DND-41 (cell line): ENCODE data around the gene NACC2.

Source experiments
- ATAC-seq: fragments of 200-7000 bp; cut with Tn5 transposase; 3 replicates; pipeline ENCODE4 v1.9.1; 2021; ENCODE audit warnings: low read depth; ENCODE audit not compliant: insufficient read depth
- DNase-seq: peaks from one replicate; pipeline ENCODE4 v3.0.0-alpha.2; 2020
- H2AFZ ChIP-seq: 2 replicates; pipeline ENCODE4 v1.6.0; 2012; ENCODE audit warnings: low read depth, low read length
- H3K27ac ChIP-seq: 2 replicates; pipeline ENCODE4 v1.5.1; 2012; ENCODE audit warnings: low read length, inconsistent platforms
- H3K27me3 ChIP-seq: fragments of 200-600 bp; sonication (generic); 2 replicates; pipeline ENCODE4 v1.6.0; 2012; ENCODE audit warnings: low read length, mild to moderate bottlenecking, inconsistent platforms; ENCODE audit not compliant: insufficient read depth, poor library complexity
- H3K36me3 ChIP-seq: 2 replicates; pipeline ENCODE4 v1.5.1; 2012; ENCODE audit warnings: low read length, inconsistent platforms; ENCODE audit not compliant: insufficient read depth
- H3K4me1 ChIP-seq: 2 replicates; pipeline ENCODE4 v1.5.1; 2012; ENCODE audit warnings: mild to moderate bottlenecking, low read length; ENCODE audit not compliant: insufficient read depth
- H3K4me2 ChIP-seq: 2 replicates; pipeline ENCODE4 v1.6.0; 2012; ENCODE audit warnings: mild to moderate bottlenecking, moderate library complexity, low read length, inconsistent platforms; ENCODE audit not compliant: insufficient read depth
- H3K4me3 ChIP-seq, 2 experiments: fragments of 200-600 bp in 1 of 2; shearing (Covaris generic) in 1 of 2; 2 replicates each; pipeline ENCODE4 v1.5.1; 2012 to 2016; ENCODE audit warnings: inconsistent platforms in 2 of 2, low read length in 2 of 2, mild to moderate bottlenecking in 2 of 2, low read depth in 1 of 2, moderate library complexity in 1 of 2
- H3K79me2 ChIP-seq: 2 replicates; pipeline ENCODE4 v1.6.0; 2012; ENCODE audit warnings: low read length, inconsistent platforms; ENCODE audit not compliant: insufficient read depth
- H3K9ac ChIP-seq: 2 replicates; pipeline ENCODE4 v1.6.0; 2012; ENCODE audit warnings: low read depth, mild to moderate bottlenecking, inconsistent platforms, low read length, moderate library complexity
- H3K9me3 ChIP-seq: 2 replicates; pipeline ENCODE4 v1.5.1; 2012; ENCODE audit warnings: low read length, moderate library complexity, mild to moderate bottlenecking, inconsistent platforms; ENCODE audit not compliant: insufficient read depth, severe bottlenecking
- H4K20me1 ChIP-seq: 2 replicates; pipeline ENCODE4 v1.6.0; 2012; ENCODE audit warnings: low read length; ENCODE audit not compliant: insufficient read depth
- EZH2 ChIP-seq: IDR thresholded peaks from 3 replicates; pipeline ENCODE4 v1.6.1; 2012; ENCODE audit warnings: borderline replicate concordance, low read depth, mild to moderate bottlenecking, moderate library complexity, low read length, inconsistent platforms; ENCODE audit not compliant: severe bottlenecking
- TF ChIP-seq, protein P1 (sequence below): IDR thresholded peaks from 2 replicates; pipeline ENCODE4 v1.5.1; 2012; ENCODE audit warnings: borderline replicate concordance, low read length, moderate library complexity, mild to moderate bottlenecking; ENCODE audit not compliant: poor library complexity, severe bottlenecking; ENCODE audit errors: extremely low read depth

The NACC2 gene

DNA sequence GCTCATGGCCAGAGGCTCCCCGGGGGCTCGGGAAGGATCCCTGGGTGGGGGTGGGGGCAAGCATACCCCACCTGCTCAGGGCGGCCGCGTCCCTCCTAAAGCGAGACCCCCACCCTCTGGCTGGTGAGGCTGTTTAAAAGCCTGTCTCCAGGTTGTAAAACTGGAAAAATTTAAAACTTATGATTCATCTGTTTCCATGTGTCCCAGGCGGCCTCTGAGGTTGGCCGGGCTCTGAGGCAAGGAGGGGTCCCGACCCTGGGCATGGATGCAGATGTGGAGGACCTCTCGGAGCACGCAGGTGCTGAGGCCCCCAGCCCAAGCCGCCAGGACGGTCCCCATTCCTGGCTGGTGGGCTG is 47.7 kb upstream of the NACC2 start:
- Histone ChIP-seq H3K27me3 (no peaks in the 10 kb centered on the region), H3K4me3 (no peak overlapping the region), H3K4me1 (no peaks in the 10 kb centered on the region), H3K9me3 (no peaks in the 10 kb centered on the region), H3K27ac (no peak overlapping the region), H3K4me2 (no peak overlapping the region), H2AFZ (no peak overlapping the region), H4K20me1 (no peaks in the 10 kb centered on the region), H3K9ac (no peak overlapping the region), H3K79me2 (no peaks in the 10 kb centered on the region), H3K36me3 (no peaks in the 10 kb centered on the region)
- DNase-seq = no peak
- TF ChIP-seq, protein P1, sequence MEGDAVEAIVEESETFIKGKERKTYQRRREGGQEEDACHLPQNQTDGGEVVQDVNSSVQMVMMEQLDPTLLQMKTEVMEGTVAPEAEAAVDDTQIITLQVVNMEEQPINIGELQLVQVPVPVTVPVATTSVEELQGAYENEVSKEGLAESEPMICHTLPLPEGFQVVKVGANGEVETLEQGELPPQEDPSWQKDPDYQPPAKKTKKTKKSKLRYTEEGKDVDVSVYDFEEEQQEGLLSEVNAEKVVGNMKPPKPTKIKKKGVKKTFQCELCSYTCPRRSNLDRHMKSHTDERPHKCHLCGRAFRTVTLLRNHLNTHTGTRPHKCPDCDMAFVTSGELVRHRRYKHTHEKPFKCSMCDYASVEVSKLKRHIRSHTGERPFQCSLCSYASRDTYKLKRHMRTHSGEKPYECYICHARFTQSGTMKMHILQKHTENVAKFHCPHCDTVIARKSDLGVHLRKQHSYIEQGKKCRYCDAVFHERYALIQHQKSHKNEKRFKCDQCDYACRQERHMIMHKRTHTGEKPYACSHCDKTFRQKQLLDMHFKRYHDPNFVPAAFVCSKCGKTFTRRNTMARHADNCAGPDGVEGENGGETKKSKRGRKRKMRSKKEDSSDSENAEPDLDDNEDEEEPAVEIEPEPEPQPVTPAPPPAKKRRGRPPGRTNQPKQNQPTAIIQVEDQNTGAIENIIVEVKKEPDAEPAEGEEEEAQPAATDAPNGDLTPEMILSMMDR = no peak
- no peak for TF ChIP-seq EZH2
- no peak for ATAC-seq

DNA sequence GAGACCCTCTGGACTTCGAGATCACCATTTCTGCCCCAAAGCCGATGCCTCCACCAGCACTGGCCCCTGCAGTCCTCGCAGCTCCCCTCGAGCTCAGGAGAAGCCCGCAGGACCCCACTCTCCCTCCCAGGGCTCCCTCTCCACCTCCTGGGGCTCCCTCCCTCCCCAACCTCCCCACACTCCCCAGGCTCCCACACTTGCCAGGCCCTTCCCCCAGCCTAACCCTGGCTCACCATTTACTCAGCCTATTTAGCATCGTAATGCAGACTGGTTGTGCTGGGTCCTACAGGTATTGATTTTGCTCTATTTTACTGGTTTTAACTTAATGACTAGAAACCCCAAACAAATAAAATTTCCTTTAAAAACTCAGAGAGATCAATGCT is 47.3 kb upstream of the NACC2 start:
- Histone ChIP-seq H3K4me2 (no peak overlapping the region), H4K20me1 (no peaks in the 10 kb centered on the region), H2AFZ (no peak overlapping the region), H3K9ac (no peak overlapping the region), H3K27ac (no peak overlapping the region), H3K36me3 (no peaks in the 10 kb centered on the region), H3K79me2 (no peaks in the 10 kb centered on the region), H3K4me3 (no peak overlapping the region), H3K27me3 (no peaks in the 10 kb centered on the region), H3K4me1 (no peaks in the 10 kb centered on the region), H3K9me3 (no peaks in the 10 kb centered on the region)
- no peak for TF ChIP-seq EZH2
- TF ChIP-seq, protein P1 = no peak
- ATAC-seq (no peak), DNase-seq (no peak)

DNA sequence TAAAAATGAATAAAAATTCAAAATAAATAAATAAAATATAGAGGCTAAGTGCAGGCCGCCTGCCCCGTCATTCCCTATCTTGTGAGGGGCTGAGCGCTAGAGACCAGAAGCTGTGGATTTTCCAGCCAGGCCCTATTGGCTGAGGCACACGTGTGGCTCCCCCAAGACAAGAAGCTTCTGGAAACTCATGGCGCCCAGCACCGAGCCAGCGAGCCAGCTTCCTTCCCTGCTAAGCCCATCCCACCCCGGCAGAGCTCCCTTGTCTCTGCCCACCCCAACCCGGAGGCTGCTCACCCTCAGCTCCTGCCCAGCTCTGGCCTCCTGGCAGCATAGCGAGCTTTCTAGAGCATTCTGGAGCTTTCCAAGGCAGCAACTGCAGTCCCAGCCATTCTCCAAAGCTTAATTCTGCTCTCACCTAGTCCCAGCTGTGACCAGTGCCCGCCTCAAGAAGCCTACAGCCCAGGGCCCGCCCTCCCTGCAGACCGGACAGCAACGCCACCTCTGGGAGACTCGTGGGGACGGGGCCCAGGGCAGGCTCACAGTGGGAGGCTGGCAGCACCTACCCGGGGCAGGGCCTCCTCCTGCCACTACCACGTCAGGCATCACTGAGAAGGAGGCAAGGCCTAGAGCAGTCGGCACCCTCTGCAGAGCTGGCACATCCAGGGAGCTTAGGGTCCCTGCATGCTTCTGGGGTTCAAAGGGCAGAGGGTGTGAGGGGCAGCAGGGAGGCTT is 46.8 kb upstream of the NACC2 start:
- Histone ChIP-seq H3K9ac (no peak overlapping the region), H3K27me3 (no peaks in the 10 kb centered on the region), H3K4me2 (no peak overlapping the region), H3K4me3 (no peak overlapping the region), H3K79me2 (no peaks in the 10 kb centered on the region), H3K27ac (no peak overlapping the region), H3K9me3 (no peaks in the 10 kb centered on the region), H4K20me1 (no peaks in the 10 kb centered on the region), H2AFZ (no peak overlapping the region), H3K4me1 (no peaks in the 10 kb centered on the region), H3K36me3 (no peaks in the 10 kb centered on the region)
- no peak for TF ChIP-seq EZH2
- TF ChIP-seq, protein P1 = no peak
- DNase-seq (no peak), ATAC-seq (no peak)
